Midbrain (tissue), 1 donor: Measurements from ENCODE around the gene SEC61A2.
A peak's percentile ranks its signal among the peaks of the same experiment; 100 is the strongest.
"Not testable (repeated sequence)": the region's sequence is repeated elsewhere in the genome, so short reads cannot be mapped to it uniquely, and the experiment has no call there.

Experiments used
- DNase-seq: peaks from one replicate; lab custom pipeline; 2025; lab: John Stamatoyannopoulos, UW

Gene SEC61A2

DNA sequence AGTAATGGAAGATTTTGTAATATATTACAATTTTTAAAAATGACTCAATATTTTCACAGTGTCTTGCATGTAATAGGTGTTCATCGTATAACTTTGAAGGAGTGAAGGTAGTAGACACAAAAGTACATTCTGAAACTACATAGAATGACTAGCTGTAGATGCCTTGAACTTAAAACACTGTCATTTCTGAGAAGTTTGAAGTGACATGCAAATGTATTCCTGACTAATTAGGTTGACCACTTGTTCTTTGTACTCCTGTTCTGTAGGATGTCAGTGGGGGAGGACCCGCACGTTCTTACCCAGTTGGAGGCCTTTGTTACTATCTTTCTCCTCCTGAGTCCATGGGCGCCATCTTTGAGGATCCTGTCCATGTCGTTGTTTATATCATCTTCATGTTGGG is 31.2 kb downstream of the SEC61A2 start:
- DNase-seq, result no peak

DNA sequence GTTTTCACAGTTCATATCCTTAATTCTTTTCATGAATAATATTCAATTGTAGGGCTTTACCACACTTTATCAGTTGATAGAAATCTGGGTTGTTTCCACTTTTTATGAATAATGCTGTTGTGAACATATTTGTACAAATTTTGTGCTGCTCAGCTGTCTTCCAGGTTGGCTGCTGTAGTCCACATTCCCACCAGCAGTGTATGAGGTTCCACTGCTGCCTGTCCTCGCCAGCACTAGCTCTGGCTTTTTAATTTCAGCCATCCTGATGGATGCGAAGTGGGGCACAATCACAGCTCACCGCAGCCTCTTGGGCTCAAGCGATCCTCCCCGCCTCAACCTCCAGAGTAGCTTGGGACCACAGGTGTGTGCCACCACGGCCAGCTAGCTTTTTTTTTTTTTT is 33.5 kb downstream of the SEC61A2 start:
- DNase-seq, result no peak

DNA sequence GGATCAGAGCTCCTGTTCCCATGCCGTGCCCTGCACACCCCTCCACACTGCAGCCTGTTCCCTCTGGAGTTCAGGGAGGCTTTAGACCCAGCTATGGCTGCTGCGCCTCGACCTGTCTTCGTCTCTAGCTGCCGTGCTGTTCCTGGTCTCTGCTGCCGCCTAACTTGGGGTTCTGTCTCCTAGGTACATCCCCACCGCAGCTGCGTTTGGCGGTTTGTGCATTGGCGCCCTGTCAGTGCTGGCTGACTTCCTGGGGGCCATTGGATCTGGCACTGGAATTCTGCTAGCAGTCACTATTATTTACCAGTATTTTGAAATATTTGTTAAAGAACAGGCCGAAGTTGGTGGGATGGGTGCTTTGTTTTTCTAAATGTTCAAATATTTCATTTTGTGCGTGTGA is 34.6 kb downstream of the SEC61A2 start:
- DNase-seq, result no peak

DNA sequence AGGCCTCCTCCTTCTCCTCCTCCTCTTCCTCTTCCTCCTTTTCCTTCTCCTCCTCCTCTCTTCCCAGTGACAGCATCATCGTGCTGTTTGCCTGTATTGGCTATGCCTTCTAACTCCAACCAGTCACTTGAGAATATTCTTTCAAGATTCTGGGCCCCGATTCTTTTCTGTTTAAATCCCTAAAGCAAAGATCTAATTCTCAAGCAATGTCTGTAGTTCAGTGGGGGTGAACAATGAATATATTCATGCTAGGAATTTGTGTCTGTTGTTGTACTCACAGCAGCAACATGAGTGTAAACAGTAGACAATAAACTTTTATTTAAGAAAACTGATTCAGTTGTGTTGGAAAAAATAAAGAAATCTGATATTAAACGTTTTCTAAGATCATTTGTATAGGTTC is 35.6 kb downstream of the SEC61A2 start:
- DNase-seq, result no peak

DNA sequence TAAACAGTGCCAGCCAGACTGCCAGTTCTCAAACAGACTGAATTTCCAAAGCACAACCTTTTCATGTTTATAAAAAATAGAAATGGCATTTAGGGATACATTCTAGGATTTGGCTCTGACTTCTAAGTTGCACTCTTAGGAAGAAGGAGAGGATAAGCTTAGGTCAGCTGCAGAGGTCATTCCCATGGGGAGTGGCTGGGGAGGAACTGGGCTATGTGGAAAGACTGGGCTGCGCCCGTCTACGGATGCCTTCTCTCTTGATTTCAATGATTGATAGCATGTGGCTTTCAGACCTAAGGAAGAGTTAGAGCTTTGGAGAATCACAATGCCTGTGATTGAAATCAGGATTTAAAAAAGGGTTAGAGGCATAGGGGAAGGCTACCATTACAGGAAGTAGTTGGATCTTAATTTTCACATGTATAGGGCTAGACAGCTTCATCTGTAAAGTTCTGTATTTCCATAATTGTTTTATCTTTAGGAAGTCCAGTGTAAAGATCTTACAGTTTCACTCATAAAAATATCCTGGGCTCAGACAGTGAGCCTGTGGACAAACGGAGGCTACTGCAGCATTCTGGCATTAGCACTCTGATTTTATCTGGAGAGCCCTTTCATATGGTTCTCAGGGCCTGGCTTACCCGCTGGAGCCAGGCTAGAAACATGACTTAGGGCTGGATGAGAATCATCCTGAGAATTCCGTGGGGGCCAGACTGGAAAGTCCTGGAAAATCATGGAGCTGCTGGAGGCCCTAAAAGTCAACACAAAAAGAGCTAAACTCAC is 36.7 kb downstream of the SEC61A2 start:
- DNase-seq, result no peak

DNA sequence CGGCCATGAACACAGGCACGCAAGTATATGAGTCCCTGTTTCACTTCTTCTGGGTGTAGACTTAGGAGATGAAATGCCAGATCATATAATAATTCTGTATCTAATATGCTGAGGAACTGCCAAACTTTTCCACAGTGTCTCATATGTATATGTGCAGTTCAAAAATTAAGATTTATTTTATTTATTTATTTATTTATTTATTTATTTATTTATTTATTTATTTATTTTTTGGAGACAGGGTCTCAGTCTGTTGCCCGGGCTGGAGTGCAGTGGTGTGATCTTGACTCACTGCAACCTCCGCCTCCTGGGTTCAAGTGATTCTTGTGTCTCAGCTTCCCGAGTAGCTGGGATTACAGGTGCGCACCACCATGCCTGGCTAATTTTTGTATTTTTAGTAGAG is 42.0 kb downstream of the SEC61A2 start:
- DNase-seq, result not testable (repeated sequence)

DNA sequence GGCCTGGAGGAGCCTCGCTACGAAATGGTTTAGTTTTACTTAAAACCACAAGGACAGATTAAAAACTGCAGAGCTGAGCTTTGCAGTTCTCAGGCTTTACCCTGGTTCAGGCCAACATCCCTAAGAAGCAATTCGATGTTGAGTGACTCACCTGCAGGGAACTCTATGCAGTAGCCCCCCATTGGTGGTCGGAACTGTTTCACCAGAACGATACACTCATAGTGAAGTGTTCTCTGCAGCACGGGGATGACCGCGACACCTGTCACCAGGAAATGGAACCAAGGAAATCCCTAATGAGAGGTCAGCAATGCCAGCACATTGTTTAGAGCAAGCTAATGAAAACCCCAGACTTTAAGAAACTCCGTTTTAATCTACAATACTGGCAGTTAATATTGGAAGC is 48.2 kb downstream of the SEC61A2 start:
- no peak for DNase-seq

DNA sequence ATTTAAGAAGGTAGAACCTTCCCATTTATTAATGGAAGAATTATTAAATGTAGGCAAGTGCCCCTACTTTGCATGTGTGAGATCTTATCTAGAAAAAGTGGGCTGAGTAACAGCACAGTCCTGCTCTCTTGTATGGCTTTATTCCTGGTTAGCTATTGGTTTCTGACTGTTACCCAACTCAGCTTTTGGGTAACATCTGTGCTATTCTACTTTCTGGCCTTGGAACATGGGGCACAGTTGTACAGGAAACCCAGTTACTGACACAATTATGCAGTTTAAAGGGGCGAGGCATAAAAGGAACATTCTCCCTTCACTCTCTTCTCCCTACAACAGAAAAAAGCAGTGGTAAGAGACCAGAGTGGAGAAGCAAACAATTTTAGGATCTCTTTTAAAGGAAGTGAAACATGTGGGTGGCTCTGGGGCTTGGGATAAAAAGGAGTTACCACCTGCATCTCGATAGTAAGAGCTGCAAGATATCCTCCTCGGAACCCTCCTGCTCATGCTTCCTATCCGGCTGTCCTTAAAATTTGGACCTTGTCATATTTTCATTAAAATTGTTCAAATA is 50.2 kb downstream of the SEC61A2 start:
- DNase-seq, result no peak

DNA sequence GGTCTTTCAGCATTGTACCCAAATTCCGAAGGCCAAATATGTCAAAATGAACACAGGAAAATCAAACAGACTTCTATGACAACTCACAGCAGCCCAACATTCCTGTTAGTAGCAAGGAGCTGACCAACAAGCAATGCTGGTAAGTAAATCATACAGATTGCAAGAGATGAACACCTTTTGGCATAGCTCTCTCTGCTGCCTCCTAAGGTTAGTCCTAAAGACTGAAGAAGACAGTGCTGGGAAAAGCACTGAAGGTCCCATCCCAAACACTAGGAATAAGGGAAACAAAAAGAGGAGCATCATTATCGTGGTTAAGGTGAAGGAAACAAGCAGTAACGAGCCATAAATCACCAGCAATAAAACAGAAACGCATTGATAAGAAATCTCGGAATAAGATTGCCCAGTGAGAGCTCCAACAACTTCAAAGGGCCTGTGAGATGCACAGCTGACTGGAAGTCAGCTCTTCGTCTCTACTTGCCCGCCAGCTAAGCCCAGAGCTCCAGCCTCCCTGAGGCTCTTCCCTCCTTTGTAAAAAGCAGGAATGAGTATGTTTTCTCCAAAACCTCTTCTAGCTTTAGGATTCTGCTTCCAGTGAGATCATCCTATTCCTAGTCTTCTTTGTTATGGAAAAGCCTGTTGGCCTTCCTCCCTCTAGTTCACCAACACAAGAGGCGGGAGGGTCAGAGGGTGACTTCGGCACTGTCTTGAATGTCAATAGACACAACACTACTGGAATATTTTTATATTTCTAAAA is 50.9 kb downstream of the SEC61A2 start:
- no peak for DNase-seq

DNA sequence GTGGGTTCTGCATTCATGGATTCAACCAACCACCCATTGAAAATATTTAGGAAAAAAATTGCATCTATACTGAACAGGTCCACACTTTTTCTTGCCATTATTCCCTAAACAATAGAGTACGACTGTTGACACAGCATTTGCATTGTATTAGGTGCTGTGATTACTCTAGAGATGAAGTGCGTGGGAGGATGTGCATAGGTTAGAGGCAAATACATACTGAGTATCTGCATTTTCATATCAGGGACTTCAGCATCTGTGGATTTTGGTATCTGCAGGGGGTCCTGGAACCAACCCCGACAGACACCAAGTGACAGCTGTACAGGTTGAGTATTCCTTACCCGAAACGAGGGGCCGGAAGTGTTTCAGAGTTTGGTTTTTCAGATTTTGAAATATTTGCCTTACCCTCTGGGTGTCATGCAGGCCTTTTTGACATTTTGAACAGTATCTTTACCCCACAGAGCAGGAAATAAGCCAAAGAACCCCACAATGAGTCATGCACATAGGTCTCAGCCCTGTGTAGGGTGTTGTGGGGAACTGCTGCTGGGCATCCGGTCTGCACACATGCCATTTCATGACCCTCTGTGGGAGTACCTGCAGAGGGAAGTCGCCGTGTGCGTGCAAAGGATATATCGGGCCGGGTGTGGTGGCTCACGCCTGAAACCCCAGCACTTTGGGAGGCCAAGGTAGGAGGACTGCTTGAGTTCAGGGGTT is 51.7 kb downstream of the SEC61A2 start:
- DNase-seq, result no peak

DNA sequence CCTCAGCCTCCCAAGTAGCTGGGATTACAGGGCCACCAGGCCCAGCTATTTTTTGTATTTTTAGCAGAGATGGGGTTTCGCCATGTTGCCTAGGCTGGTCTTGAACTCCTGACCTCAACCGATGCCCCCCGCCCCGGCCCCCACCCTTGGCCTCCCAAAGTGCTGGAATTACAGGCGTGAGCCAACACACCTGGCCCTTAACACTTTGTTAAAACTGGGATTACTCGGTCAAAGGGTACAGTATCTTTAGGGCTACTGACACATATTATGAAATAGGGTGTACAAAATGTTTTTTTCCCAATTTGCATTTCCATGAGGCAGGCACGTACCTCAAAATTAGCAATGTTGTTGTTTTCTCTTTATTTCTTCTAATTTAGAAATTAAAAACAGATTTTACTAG is 54.7 kb downstream of the SEC61A2 start:
- no peak for DNase-seq

DNA sequence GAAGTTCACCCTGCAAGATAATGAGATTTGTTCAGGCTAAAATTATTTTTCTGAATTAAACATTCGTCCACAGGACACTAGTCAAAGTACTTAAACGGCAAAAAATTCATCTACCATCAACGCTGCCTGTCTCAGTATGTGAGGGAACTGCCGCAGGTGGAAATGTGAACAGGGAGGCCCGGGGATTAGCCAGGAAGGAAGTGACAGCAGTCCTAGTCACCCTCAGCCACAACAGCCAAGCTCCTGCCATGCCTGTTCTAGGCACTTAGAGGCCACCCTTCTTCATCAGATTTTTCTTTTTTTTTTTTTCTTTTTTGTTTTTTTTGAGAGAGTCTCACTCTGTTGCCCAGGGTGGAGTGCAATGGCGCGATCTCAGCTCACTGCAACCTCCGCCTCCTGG is 56.8 kb downstream of the SEC61A2 start:
- DNase-seq, result no peak

DNA sequence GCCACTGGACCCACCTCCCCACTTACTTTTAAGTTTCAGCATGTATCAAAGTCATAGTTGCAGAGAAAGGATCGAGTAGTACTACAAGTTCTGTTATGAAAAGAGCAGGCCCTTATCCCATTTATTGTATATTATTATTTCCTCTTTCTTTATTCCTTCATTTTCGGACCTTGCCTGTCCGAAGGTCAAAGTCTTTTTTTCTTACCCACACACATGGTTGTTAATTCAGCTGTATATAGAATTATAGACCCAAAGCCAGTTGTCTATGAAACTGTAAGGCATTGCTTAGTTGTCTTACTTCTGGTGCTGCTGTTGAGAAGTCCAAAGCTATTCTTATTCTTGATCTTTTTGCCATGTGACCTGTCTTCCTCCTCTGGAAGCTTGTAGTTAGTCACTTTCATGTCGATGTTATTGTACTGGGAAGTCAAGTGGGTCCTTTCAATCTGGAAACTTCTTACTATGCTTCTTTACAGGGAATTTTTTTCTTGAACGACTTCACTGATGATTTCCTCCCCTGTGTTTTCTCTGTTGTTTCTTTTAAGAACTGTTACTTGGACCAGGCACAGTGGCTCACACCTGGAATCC is 57.9 kb downstream of the SEC61A2 start:
- DNase-seq, result no peak

DNA sequence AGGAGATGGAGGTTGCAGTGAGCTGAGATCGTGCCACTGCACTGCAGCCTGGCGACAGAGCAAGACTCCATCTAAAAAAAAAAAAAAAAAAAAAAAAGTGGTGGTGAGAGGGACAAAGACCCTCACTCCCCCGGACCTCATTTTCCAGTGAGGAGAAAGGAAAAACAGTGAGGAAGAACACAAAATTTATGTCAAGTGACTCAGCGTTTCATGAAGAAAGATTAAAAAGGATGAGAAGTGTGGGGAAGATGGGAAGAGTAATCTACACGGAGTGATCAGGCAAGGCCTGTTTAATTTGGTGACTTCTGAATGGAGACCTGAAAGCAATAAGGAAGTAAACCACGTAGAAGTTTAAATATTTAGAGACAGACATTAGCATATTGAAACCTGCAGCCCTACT is 59.2 kb downstream of the SEC61A2 start:
- DNase-seq, result no peak

DNA sequence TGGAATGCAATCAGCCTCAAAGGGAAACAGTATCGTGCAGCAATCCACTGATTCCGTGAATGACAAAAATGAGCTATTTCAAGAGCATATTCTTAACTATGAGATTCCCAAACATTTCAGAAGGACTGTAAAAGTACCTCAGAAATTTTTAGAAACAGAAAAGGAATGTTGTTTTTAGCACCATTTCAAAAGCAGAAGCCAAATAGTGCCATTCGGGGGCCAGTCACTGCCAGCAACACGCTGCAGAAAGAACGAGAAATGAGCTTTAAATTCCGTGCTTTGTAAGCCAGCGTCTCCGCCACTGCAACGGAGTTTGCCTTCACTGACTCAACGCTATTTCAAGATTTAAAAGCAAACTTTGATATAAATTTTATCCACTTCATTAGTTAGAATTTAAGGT is 59.9 kb downstream of the SEC61A2 start:
- no peak for DNase-seq

DNA sequence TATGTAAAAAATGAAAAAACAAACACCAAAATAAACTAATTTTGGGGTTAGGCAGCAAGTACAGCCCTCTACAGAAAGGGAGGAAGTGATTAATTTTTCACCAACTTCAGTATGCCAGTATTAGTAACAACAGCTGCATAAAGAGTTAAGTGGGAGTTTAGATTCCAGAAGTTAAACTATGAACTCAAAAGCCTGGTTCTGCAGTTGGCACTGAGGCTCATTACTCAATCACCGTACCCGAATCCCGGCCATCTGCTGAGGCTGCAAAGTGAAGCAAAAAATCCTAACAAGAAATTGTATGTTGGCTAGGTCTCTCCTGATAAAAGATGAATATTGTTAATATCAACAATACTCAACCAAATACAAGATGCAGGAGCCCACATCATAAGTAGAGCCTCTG is 62.2 kb downstream of the SEC61A2 start:
- DNase-seq, result no peak

DNA sequence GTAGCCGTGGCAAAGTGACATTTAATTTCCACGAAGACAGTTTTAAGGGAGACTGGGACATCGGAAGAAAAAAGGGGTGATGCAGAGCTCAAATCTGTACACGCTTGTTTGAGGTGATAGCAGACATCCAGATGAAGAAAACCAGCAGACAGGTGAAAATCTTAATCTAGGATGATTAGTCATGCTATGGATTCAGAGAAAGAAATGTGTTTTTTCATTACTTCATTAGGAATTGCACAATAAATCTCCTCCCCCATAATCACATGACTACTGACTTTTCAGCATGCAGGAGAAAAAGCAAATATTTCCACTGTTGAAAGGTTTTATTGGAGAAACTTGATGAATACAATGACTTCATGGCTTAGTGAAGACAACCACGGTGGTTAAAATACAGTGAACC is 63.7 kb downstream of the SEC61A2 start:
- DNase-seq, result no peak

DNA sequence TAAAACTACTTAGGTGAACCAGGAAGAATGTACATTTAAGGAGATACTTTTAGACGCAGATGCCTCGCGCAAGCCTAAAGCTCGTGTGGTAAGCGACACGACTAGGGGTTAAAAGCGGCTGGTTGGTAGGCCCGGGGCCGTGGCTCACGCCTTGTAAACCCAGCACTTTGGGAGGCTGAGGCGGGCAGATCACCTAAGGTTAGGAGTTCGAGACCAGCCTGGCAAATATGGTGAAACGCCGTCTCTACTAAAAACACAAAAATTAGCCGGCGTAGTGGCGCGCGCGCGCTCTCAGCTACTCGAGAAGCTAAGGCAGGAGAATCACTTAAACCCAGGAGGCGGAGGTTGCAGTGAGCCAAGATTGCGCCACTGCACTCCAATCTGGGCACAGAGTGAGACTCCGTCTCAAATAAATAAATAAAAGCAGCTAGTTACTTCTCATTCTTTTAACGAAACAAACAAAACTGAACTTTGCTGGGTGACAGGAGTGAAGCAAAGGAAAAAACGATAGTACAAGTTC is 65.3 kb downstream of the SEC61A2 start:
- peak; percentile 32 for DNase-seq

DNA sequence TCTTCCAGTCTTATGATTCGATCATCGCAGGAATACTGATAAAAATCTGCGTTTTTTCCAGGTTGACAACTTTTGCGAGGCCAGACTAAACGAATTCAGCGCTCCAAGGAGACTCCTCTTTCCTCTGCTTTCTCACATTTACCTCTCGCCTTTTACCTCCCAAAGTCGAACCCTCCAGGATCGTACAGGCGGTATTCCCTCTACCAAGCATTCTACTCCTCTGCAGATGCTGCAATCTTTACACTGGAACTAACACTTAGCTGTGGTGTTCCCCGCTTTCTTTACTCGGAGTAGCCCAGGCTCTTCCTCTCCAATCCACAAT is 65.8 kb downstream of the SEC61A2 start:
- DNase-seq, result no peak

DNA sequence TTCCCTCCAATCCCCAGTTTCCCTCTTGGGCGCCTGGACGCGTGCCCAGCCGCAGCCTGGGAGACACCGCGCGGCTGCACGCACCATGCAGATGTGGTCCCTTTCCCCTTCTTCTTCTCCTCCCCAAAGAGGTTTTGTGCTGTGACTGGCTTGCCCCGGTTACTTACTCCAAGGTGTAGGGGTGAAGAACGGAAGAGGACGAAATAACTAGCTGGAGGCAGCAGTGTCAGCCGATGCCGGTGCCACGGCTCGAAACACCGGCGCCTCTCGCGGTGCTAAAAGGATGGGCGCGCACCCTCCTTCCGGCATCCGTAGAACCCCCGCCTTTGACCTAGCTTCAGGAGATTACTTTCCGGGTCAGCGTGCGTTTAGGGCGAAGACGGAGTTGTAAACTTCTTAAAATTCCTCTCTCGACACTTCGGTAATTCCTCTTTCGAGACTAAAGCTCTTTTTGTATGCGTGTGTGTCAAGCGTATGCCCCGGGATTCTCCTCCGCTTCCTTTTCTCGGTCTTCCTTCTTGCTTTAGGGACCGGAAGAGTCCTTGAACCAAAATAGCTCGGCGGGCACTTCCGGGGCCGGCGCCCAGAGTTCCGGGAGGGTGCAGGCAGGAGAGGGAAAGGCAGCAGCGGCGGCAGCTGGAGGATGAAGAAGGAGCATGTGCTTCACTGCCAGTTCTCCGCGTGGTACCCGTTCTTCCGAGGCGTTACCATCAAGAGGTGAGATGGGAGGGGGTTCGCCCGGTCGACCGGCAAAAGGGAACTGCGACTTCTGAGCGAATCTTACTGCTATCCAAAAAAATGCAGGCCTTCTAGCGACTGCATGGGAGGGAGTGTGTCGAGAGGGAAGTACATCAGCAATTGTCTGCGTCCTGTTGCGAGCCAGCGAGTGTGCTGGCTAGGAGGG is 66.4 kb downstream of the SEC61A2 start, which contains the start of the genes CDC123 and NUDT5:
CDC123 (plus strand) TSS at position 586 of the 904 bp plus-strand sequence; CDS start at position 644, 58 bp downstream.
NUDT5 (minus strand) TSS at position 289 of the 904 bp plus-strand sequence. CDS start 9,600 bp downstream, outside the sequence.
- peak; percentile 97 for DNase-seq
